NCI-H446 treated with DMSO at 0.1 percent for 48 hours (cell line): ENCODE results near the gene WNK1.
"Not testable (repeated sequence)": the region's sequence is repeated elsewhere in the genome, so short reads cannot be mapped to it uniquely, and the experiment has no call there.

Source experiments
- DNase-seq: peaks from one replicate; lab custom pipeline; 2025; lab: John Stamatoyannopoulos, UW

Gene WNK1

GRCh38 chr12:751999-752694 lies at the start of gene WNK1:
TSS of gene WNK1 (plus strand) at chr12:752579. CDS start at chr12:753566, 987 bp downstream.
- peak; percentile 100 for DNase-seq

- peak; percentile 79 for DNase-seq
Measured at GRCh38 chr12:704516-705242, 47.7 kb upstream of the WNK1 start.

GRCh38 chr12:708084-708483 lies 44.3 kb upstream of the WNK1 start:
- DNase-seq = not testable (repeated sequence)

GRCh38 chr12:709455-710020 lies 42.8 kb upstream of the WNK1 start:
- no peak for DNase-seq

- no peak for DNase-seq
Measured at GRCh38 chr12:712172-712863, 40.1 kb upstream of the WNK1 start.

- DNase-seq = no peak
Measured at GRCh38 chr12:713281-713875, 39.0 kb upstream of the WNK1 start.

GRCh38 chr12:716506-716905 lies 35.9 kb upstream of the WNK1 start:
- DNase-seq = no peak

GRCh38 chr12:718756-719102 lies 33.6 kb upstream of the WNK1 start:
- DNase-seq = no peak

GRCh38 chr12:720231-720941 lies 32.0 kb upstream of the WNK1 start:
- no peak for DNase-seq

- no peak for DNase-seq
Measured at GRCh38 chr12:724194-724855, 28.1 kb upstream of the WNK1 start.

GRCh38 chr12:725076-725475 lies 27.3 kb upstream of the WNK1 start:
- no peak for DNase-seq

- peak; percentile 17 for DNase-seq
Measured at GRCh38 chr12:726281-727140, 25.9 kb upstream of the WNK1 start.

- no peak for DNase-seq
Measured at GRCh38 chr12:727321-727720, 25.1 kb upstream of the WNK1 start.

- peak; percentile 43 for DNase-seq
Measured at GRCh38 chr12:728781-729180, 23.6 kb upstream of the WNK1 start.

- DNase-seq = peak; percentile 86
Measured at GRCh38 chr12:729221-729620, 23.2 kb upstream of the WNK1 start.

- DNase-seq = no peak
Measured at GRCh38 chr12:730550-730949, 21.8 kb upstream of the WNK1 start.

- DNase-seq = no peak
Measured at GRCh38 chr12:737122-737739, 15.1 kb upstream of the WNK1 start.

- DNase-seq = no peak
Measured at GRCh38 chr12:738712-739111, 13.7 kb upstream of the WNK1 start.

- DNase-seq = no peak
Measured at GRCh38 chr12:739349-739748, 13.0 kb upstream of the WNK1 start.

GRCh38 chr12:740921-741320 lies 11.5 kb upstream of the WNK1 start:
- no peak for DNase-seq
